Calu3 (cell line): ENCODE results near the gene IMMP2L. TPM values are rescaled to one million over a fixed set of nuclear protein-coding genes. Genes with fewer than 3 reads are reported as not detected.

Source experiments
- BruUV-seq: library from RNA; stranded (reverse); fragments of 400-500 nt; replicated peaks from 2 replicates; lab custom pipeline; 2021; lab: Mats Ljungman, UMichigan
- CTCF ChIA-PET: fragments of 300-600 bp; sonication (Branson Sonifier 250); formaldehyde crosslinking; loops from one replicate; lab custom pipeline; 2022; ENCODE audit warnings: antibody characterized with exemption; lab: Charles Lee
- DNase-seq: peaks from one replicate; pipeline ENCODE4 v3.0.0; 2022
- H3K27ac Mint-ChIP-seq: one replicate; pipeline ENCODE4 v1.8.0; 2022; ENCODE audit warnings: mixed read lengths; ENCODE audit not compliant: unreplicated experiment
- H3K27me3 Mint-ChIP-seq: one replicate; pipeline ENCODE4 v1.8.0; 2022; ENCODE audit warnings: mixed read lengths; ENCODE audit not compliant: unreplicated experiment
- H3K36me3 Mint-ChIP-seq: one replicate; pipeline ENCODE4 v1.8.0; 2022; ENCODE audit warnings: mild to moderate bottlenecking, moderate library complexity, mixed read lengths; ENCODE audit not compliant: insufficient read depth, unreplicated experiment
- H3K4me1 Mint-ChIP-seq: one replicate; pipeline ENCODE4 v1.8.0; 2022; ENCODE audit warnings: mild to moderate bottlenecking, low read depth, mixed read lengths; ENCODE audit not compliant: unreplicated experiment
- H3K4me3 Mint-ChIP-seq: one replicate; pipeline ENCODE4 v1.8.0; 2022; ENCODE audit warnings: mild to moderate bottlenecking, low read depth, moderate library complexity, mixed read lengths; ENCODE audit not compliant: unreplicated experiment
- H3K9me3 Mint-ChIP-seq: one replicate; pipeline ENCODE4 v1.8.0; 2022; ENCODE audit warnings: low read depth, mixed read lengths; ENCODE audit not compliant: unreplicated experiment
- intact Hi-C: fragments of 100-400 bp; cut with micrococcal nuclease; formaldehyde crosslinking; loops from one replicate; pipeline ENCODE4 v1.10.0; 2022; ENCODE audit not compliant: unreplicated experiment
- total RNA-seq: library from RNA; stranded (reverse); gene quantifications from 2 replicates; pipeline ENCODE4 v1.2.3, GENCODE V29; 2022
- TF ChIP-seq, protein P1 (sequence below): fragments of 200-600 bp; IDR thresholded peaks from one replicate; pipeline ENCODE4 v1.8.0; 2022; ENCODE audit warnings: antibody characterized with exemption; ENCODE audit not compliant: unreplicated experiment

Gene IMMP2L
- total RNA-seq, 1 experiment from 2014 or later = 28.6 TPM

DNA sequence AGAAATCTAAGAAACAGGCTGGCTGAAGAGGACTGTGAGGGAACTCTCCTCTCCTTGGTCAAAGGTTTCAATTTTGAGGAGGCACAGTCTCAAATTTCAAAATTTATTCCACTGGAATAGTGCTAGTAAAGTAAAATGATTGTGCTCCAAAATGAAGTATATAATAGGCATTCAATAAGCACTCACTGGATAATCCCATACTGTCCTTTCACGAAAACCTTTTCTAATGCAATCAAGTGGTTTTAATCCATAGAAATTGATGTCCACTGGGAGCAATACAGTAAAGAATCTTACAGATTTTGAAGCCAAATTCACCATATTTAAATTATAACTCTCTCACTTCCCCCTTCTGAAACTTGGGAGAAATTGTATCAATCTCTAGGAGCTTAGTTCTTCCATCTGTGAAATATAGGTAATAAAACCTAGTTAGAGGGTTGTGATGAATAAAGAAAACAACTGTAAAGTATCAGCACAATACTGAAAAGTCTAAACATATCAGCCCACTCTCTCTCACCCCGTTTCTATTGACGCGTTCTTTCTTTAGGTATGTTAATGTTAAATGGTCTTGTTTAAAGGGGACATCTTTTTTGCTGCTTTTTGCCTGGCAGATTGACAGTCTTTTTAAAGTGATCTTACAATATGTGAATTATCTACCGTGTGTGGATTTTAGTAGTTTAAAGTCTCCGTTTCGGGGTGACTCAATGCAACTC, 512.2 kb downstream of the IMMP2L start:
- intact Hi-C loops = no loop called here
- CTCF ChIA-PET = no interaction called here
- BruUV-seq = no TSS peak
- Mint-ChIP-seq H3K4me1 (no peaks in the 10 kb centered on the region), H3K9me3 (no peaks in the 10 kb centered on the region), H3K27me3 (no peaks in the 10 kb centered on the region), H3K4me3 (no peak overlapping the region), H3K36me3 (no peaks in the 10 kb centered on the region), H3K27ac (no peak overlapping the region)
- no peak for DNase-seq
- TF ChIP-seq, protein P1, sequence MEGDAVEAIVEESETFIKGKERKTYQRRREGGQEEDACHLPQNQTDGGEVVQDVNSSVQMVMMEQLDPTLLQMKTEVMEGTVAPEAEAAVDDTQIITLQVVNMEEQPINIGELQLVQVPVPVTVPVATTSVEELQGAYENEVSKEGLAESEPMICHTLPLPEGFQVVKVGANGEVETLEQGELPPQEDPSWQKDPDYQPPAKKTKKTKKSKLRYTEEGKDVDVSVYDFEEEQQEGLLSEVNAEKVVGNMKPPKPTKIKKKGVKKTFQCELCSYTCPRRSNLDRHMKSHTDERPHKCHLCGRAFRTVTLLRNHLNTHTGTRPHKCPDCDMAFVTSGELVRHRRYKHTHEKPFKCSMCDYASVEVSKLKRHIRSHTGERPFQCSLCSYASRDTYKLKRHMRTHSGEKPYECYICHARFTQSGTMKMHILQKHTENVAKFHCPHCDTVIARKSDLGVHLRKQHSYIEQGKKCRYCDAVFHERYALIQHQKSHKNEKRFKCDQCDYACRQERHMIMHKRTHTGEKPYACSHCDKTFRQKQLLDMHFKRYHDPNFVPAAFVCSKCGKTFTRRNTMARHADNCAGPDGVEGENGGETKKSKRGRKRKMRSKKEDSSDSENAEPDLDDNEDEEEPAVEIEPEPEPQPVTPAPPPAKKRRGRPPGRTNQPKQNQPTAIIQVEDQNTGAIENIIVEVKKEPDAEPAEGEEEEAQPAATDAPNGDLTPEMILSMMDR = no peak

DNA sequence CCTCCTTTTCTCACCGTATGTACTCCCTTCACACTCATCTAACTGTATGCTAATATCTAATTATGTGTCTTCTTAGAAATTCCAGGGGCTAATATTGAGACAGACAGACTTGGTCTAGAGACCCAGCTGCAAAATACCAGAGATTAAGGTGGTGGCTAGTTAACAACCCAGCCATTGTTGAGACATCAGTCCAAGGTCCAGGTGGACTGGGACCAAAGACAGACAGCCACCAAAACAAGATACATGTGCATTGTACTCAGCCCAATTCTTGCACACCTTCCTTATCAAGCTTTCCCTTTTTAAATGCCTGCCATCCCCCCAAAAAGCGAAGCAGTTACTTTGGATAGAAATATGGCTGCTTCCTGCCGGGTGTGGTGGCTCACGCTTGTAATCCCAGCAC, 514.7 kb downstream of the IMMP2L start:
- no peaks in the 10 kb centered on the region for H3K4me1 Mint-ChIP-seq
- H3K9me3 Mint-ChIP-seq = no peaks in the 10 kb centered on the region
- H3K36me3 Mint-ChIP-seq = no peaks in the 10 kb centered on the region
- intact Hi-C loops = no loop called here
- BruUV-seq = no TSS peak
- H3K27ac Mint-ChIP-seq = no peak overlapping the region
- H3K4me3 Mint-ChIP-seq = no peak overlapping the region
- DNase-seq = no peak
- TF ChIP-seq, protein P1 = no peak
- CTCF ChIA-PET = no interaction called here
- no peaks in the 10 kb centered on the region for H3K27me3 Mint-ChIP-seq

DNA sequence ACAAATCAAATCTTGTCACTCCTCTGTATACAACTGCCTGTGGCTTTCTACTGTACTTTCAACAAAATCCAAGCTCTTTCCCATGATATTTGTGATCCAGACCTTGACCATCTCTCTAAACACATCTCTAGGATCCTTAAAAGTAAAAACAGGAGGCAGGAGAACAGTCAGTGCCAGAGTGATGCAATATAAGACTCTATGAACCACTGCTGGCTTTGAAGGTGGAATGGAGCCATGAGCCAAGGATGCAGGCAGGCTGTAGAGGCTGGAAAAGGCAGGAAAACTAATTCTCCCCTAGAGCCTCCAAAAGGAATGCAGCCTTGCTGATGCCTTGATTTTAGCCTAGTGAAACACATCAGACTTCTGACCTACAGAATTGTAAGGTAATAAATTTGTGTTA, 516.8 kb downstream of the IMMP2L start:
- H3K27ac Mint-ChIP-seq = no peak overlapping the region
- no peak overlapping the region for H3K4me3 Mint-ChIP-seq
- H3K27me3 Mint-ChIP-seq = no peaks in the 10 kb centered on the region
- intact Hi-C loops = no loop called here
- DNase-seq = no peak
- no peaks in the 10 kb centered on the region for H3K9me3 Mint-ChIP-seq
- BruUV-seq = no TSS peak
- CTCF ChIA-PET = no interaction called here
- TF ChIP-seq, protein P1 = no peak
- peaks cover 9% of the 10 kb centered on the region for H3K4me1 Mint-ChIP-seq
- H3K36me3 Mint-ChIP-seq = no peaks in the 10 kb centered on the region

DNA sequence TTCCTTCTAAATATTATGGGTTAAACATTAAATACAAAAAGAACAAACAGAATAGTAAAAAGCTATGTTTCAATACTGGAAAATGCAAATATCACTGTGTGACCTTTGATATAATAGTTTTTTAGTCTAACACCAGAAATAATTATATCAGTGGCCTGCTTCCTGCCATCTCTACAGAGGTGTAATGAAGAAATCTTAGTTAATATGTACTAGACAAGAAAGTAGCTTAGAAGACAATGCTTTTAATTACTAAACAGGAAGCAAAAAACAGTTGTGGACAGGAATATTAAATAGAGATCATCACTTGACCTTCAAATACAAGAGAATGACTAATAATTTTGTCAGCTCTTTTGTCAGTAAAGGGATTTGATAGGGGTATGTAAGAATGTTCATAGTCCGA, 518.7 kb downstream of the IMMP2L start:
- Mint-ChIP-seq H3K27ac (no peak overlapping the region), H3K4me1 (peaks cover 9% of the 10 kb centered on the region), H3K27me3 (no peaks in the 10 kb centered on the region), H3K4me3 (no peak overlapping the region), H3K36me3 (no peaks in the 10 kb centered on the region), H3K9me3 (no peaks in the 10 kb centered on the region)
- DNase-seq = no peak
- TF ChIP-seq, protein P1 = no peak
- CTCF ChIA-PET = no interaction called here
- no TSS peak for BruUV-seq
- intact Hi-C loops = loop anchor here (2.0 kb wide), 1 partner anchor 61 kb away; no protein-coding TSS in a partner anchor
